Measurements from ENCODE around the gene CYBA. TPM values are rescaled to one million over a fixed set of nuclear protein-coding genes. Genes with fewer than 3 reads are reported as not detected.
A peak's percentile ranks its signal among the peaks of the same experiment; 100 is the strongest.

CYBA gene
- total and polyA plus RNA-seq, 9 of the 15 experiments (the other 6 are each of a cell fraction or from before 2014, with no cell fraction given) = 0.34 to 683 (median 93.0) TPM

- Histone ChIP-seq H3K27ac (ENCODE audit: extremely low read depth, low read depth, low read length) (no peak overlapping the region), H3K4me1 (replicated peaks in 1 of 2; ENCODE audit: control insufficient read depth in 2 of 2, insufficient read depth in 2 of 2, low read length in 2 of 2) (peaks cover 9 to 50% of the 10 kb centered on the region in 2 experiments), H3K4me3 (no peak overlapping the region), H2AFZ (ENCODE audit: low read depth, low read length) (no peak overlapping the region), H3K4me2 (ENCODE audit: insufficient read depth, low read length) (no peak overlapping the region), H3K9ac (ENCODE audit: insufficient read depth in 1 of 2, low read depth in 2 of 2, low read length in 2 of 2) (no peak overlapping the region), H3K27me3 (ENCODE audit: control insufficient read depth in 2 of 2, insufficient read depth in 2 of 2, low read length in 2 of 2) (no peaks in the 10 kb centered on the region), H3K9me1 (ENCODE audit: control insufficient read depth, insufficient read depth, low read length) (no peaks in the 10 kb centered on the region), H3K36me3 (ENCODE audit: control insufficient read depth, insufficient read depth, low read length) (peaks cover 17% of the 10 kb centered on the region; the same call in 2 of the 3 replicates), H3K79me2 (ENCODE audit: control insufficient read depth, insufficient read depth, low read length) (peaks cover 45% of the 10 kb centered on the region), H3K9me3 (replicated peaks; ENCODE audit: control insufficient read depth, insufficient read depth, low read depth, low read length) (no peaks in the 10 kb centered on the region), H4K20me1 (replicated peaks; ENCODE audit: control insufficient read depth, insufficient read depth, low read length) (no peaks in the 10 kb centered on the region)
- POLR2A ChIA-PET = interaction anchor here (0.6 to 1.2 kb wide), 4 partner anchors 22 to 1283 kb away, joined by 3 to 6 read pairs (median 4); no protein-coding TSS in a partner anchor
- in situ Hi-C loops (cut with MboI) (no loop called here), intact Hi-C loops (cut with micrococcal nuclease) (no loop called here)
- CTCF ChIA-PET (ENCODE audit: low intra/inter-chr PET ratio) = interaction anchor here (0.7 kb wide), 1 partner anchor 37 kb away, joined by 3 read pairs; no protein-coding TSS in a partner anchor
- DNase-seq (ENCODE audit: extremely low read depth in 1 of 4, low spot score in 3 of 4) (no peak), FAIRE-seq (no peak), ATAC-seq (no peak)
- TF ChIP-seq, protein P1, sequence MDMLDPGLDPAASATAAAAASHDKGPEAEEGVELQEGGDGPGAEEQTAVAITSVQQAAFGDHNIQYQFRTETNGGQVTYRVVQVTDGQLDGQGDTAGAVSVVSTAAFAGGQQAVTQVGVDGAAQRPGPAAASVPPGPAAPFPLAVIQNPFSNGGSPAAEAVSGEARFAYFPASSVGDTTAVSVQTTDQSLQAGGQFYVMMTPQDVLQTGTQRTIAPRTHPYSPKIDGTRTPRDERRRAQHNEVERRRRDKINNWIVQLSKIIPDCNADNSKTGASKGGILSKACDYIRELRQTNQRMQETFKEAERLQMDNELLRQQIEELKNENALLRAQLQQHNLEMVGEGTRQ (CRISPR knock-in tag; IDR thresholded peaks at IDR 0.05) = no peak
- TF ChIP-seq LARP7 (IDR thresholded peaks at IDR 0.05) (no peak), ZNF121 (CRISPR knock-in tag; conservative IDR thresholded peaks at IDR 0.05) (peak; percentile 68)
- BruUV-seq (replicated peaks) = no TSS peak
- WGBS (ENCODE audit: insufficient coverage, low coverage, missing lambda C conversion rate) = 100% methylated on average over 2 of the region's 3 CpGs
Observed at GRCh38 chr16:88665570-88665969, 14.7 kb upstream of the CYBA start.

DNA sequence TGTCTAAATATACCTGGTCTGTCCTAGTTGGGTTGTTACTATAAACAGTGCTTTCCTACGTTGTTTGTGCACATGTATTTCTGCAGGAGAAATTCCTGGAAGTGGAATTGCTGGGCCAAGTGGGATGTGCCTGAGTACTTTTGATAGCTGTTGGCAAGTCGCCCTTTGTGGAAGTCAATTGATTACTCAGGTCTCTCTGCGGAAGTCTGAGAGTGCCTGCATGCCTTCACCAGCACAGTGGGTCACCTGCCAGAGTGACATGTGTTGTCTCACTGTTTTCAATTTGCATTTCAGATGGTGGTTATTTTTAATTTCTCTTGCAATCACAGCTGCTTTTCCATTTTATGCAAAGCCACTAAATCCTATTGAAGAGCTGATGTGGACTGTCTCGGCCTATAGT is 14.3 kb upstream of the CYBA start:
- Histone ChIP-seq H3K27me3 (ENCODE audit: control insufficient read depth in 2 of 2, insufficient read depth in 2 of 2, low read length in 2 of 2) (no peaks in the 10 kb centered on the region), H3K9me3 (replicated peaks; ENCODE audit: control insufficient read depth, insufficient read depth, low read depth, low read length) (no peaks in the 10 kb centered on the region), H3K27ac (ENCODE audit: extremely low read depth, low read depth, low read length) (no peak overlapping the region), H3K4me3 (no peak overlapping the region), H3K4me2 (ENCODE audit: insufficient read depth, low read length) (no peak overlapping the region), H3K79me2 (ENCODE audit: control insufficient read depth, insufficient read depth, low read length) (peaks cover 49% of the 10 kb centered on the region), H4K20me1 (replicated peaks; ENCODE audit: control insufficient read depth, insufficient read depth, low read length) (0 out of 2 replicates have a peak, but pooled peaks cover under 1% of the 10 kb centered on the region), H2AFZ (ENCODE audit: low read depth, low read length) (no peak overlapping the region), H3K9ac (ENCODE audit: insufficient read depth in 1 of 2, low read depth in 2 of 2, low read length in 2 of 2) (peak overlapping the region in 1 of 2 experiments; percentile 79; a peak in 1 of 4 replicates), H3K4me1 (replicated peaks in 1 of 2; ENCODE audit: control insufficient read depth in 2 of 2, insufficient read depth in 2 of 2, low read length in 2 of 2) (peaks cover 11 to 53% of the 10 kb centered on the region in 2 experiments), H3K9me1 (ENCODE audit: control insufficient read depth, insufficient read depth, low read length) (no peaks in the 10 kb centered on the region), H3K36me3 (ENCODE audit: control insufficient read depth, insufficient read depth, low read length) (peaks cover 18% of the 10 kb centered on the region; the same call in 2 of the 3 replicates)
- FAIRE-seq (no peak), DNase-seq (ENCODE audit: extremely low read depth in 1 of 4, low spot score in 3 of 4) (no peak), ATAC-seq (no peak)
- 47% methylated on average over 4 of the region's 4 CpGs for WGBS (ENCODE audit: insufficient coverage, low coverage, missing lambda C conversion rate)
- in situ Hi-C loops (cut with MboI) (no loop called here), intact Hi-C loops (cut with micrococcal nuclease) (no loop called here)
- ChIA-PET POLR2A (interaction anchor here (0.6 to 1.3 kb wide), 5 partner anchors 10 to 1282 kb away, joined by 3 to 6 read pairs (median 4); no protein-coding TSS in a partner anchor), CTCF (ENCODE audit: low intra/inter-chr PET ratio) (no interaction called here)
- TF ChIP-seq PTRF (tag; IDR thresholded peaks at IDR 0.05) = no peak
- TF ChIP-seq SRSF9 (IDR thresholded peaks at IDR 0.05; ENCODE audit: borderline replicate concordance, low read depth, low read length) = no peak
- TF ChIP-seq, protein P2, sequence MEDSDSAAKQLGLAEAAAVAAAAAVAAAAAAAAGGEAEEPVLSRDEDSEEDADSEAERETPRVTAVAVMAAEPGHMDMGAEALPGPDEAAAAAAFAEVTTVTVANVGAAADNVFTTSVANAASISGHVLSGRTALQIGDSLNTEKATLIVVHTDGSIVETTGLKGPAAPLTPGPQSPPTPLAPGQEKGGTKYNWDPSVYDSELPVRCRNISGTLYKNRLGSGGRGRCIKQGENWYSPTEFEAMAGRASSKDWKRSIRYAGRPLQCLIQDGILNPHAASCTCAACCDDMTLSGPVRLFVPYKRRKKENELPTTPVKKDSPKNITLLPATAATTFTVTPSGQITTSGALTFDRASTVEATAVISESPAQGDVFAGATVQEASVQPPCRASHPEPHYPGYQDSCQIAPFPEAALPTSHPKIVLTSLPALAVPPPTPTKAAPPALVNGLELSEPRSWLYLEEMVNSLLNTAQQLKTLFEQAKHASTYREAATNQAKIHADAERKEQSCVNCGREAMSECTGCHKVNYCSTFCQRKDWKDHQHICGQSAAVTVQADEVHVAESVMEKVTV (CRISPR knock-in tag; IDR thresholded peaks at IDR 0.05) = no peak
- no TSS peak for BruUV-seq (replicated peaks)
